Measurements from ENCODE around the gene IL3. TPM values are rescaled to one million over a fixed set of nuclear protein-coding genes. Genes with fewer than 3 reads are reported as not detected.

The IL3 gene
- total RNA-seq, 1 donor from 2014 or later, result not detected

- DNase-seq (ENCODE audit: low spot score) (no peak), ATAC-seq (no peak)
These were observed 35.6 kb upstream of the IL3 start for GRCh38 chr5:132024789-132025402.

DNA sequence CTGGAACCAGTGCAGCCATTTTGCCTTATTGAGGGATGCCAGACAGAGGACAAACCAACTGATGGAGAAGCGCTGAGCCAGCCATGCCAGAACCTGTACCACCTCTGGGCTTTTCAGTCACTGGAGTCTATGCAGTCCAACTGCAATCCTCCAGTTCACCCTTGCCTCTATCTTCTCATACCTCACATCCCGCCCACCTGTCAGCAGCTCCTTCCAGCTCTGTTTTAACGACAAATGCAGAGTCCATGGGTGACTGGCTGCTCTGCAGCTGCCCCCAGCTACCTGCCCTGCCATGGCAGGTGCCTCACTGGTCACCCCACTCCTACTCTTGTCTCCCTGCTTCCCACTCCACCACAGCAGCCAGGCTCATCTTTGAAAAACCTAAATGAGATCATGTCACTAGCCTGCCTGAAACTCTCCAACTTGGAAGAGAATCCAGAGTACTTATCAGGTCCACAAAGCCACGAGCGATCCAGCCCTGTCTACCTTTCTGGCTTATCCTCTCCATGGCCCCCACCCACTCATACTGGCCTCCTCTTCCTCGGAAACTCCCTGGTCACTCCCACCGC, 35.0 kb upstream of the IL3 start:
- DNase-seq (ENCODE audit: low spot score) (no peak), ATAC-seq (no peak)
- intact Hi-C loops (cut with DNase I), result no loop called here

More at GRCh38 chr5:132024789-132025402, 35.6 kb upstream of the IL3 start:
- intact Hi-C loops (cut with DNase I), result no loop called here

GRCh38 chr5:132026516-132027008, 33.9 kb upstream of the IL3 start:
- DNase-seq (ENCODE audit: low spot score) (no peak), ATAC-seq (no peak)
- intact Hi-C loops (cut with DNase I), result no loop called here

DNA sequence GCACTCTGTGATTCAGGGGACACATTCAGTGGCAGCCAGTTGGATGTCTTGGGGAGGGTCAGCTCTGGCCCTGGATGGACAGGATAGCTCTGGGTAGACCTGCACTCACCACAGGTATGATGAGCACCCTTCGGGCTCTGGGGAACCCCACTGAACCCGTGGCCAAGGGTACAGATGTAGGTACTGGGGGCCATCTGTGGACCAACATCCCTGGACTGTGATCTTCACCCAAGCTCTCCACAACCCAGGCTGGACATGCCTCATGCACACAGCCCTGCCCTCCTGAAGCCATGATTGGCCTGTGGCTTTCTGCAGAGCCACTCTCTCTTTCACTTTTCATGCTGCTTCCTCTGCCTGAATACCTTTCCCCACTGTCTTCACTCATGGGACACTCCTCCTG, 33.4 kb upstream of the IL3 start:
- ATAC-seq, result no peak
- intact Hi-C loops (cut with DNase I), result no loop called here
- DNase-seq (ENCODE audit: low spot score), result no peak

- DNase-seq (ENCODE audit: low spot score), result no peak
- ATAC-seq, result no peak
- intact Hi-C loops (cut with DNase I), result no loop called here
These were observed 30.7 kb upstream of the IL3 start for GRCh38 chr5:132029609-132030330.

- DNase-seq (ENCODE audit: low spot score), result no peak
- intact Hi-C loops (cut with DNase I), result no loop called here
- ATAC-seq, result no peak
These were observed 29.8 kb upstream of the IL3 start for GRCh38 chr5:132030610-132031009.

GRCh38 chr5:132032196-132032595, 28.3 kb upstream of the IL3 start:
- DNase-seq (ENCODE audit: low spot score) (no peak), ATAC-seq (no peak)
- intact Hi-C loops (cut with DNase I), result no loop called here

DNA sequence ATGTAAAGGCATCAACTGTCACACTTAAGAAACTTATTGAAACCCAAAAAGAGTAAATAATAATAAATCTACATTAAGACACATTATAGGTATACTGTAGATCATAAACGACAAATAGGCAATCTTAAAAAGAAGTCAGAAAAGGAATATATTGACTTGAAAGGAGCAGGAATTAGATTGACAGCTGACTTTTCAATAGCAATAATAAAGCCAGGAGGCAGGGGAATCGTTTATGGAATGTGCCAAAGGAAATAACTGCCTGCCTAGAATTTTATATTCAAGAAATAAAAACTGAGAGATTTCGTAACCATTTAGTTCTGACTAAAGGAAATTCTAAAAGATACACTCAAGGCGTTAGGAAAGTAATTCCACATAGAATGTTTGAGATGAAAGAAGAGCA, 27.3 kb upstream of the IL3 start:
- intact Hi-C loops (cut with DNase I), result no loop called here
- DNase-seq (ENCODE audit: low spot score) (no peak), ATAC-seq (no peak)

DNA sequence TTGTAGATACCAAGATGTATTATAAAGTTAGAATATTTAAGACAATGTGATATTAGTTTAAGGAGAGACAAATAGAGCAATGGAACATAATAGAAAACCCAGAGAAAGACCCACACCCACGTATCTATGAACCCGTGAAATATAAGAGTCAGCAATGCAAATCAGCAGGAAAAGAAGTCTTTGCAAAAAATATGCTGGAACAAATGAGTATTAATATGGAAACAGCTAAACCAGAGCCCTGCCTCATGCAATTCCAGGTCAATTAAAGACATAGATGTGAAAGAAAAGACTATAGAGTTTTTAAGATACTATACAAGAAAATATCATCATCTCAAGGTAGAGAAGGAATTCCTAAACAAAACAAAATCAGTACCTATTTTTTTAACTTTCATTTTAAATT, 23.1 kb upstream of the IL3 start:
- intact Hi-C loops (cut with DNase I), result no loop called here
- no peak for DNase-seq (ENCODE audit: low spot score)
- ATAC-seq, result no peak

DNA sequence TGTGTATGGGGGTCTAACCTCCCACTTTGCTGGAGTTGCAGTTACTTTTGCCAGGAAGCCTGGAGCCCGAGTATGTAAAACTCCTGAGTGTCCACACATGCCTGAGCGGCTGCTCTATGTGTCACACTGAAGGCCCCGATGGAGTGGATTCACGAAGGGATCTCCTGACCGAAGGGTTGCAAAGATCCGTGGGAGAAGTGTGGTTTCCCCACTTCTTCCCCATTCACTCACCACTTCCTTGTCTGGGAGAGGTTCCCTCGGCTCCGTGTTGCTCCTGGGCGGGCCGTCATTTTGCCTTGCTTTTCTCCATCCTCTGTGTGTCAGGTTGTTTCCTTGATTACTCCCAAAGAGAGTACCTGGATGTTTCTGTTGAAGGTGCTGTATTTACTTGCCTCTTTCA, 16.2 kb upstream of the IL3 start:
- ATAC-seq (no peak), DNase-seq (ENCODE audit: low spot score) (peak; percentile 50)
- intact Hi-C loops (cut with DNase I), result no loop called here

GRCh38 chr5:132046880-132047299, 13.6 kb upstream of the IL3 start:
- ATAC-seq (no peak), DNase-seq (ENCODE audit: low spot score) (no peak)
- intact Hi-C loops (cut with DNase I), result no loop called here

DNA sequence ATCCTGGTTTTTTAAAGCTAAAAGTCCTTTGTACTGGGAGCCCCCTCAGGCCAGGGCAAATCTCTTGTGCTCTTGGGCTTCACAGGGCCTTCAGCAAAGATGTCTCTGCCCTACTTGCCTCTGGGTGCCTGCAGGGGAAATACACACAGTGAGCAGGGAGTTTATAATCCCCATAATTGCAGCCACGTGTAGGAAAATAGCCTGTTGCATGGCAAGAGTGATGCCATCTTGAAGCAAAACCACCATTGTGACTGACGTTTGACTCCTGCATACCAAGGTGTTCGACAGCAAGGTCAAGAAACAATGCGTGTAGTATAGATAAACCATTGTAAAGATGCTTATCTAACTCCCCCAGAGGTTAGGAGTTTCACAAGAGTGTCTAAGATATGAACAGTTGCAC, 11.4 kb upstream of the IL3 start:
- intact Hi-C loops (cut with DNase I), result no loop called here
- no peak for DNase-seq (ENCODE audit: low spot score)
- ATAC-seq, result no peak

DNA sequence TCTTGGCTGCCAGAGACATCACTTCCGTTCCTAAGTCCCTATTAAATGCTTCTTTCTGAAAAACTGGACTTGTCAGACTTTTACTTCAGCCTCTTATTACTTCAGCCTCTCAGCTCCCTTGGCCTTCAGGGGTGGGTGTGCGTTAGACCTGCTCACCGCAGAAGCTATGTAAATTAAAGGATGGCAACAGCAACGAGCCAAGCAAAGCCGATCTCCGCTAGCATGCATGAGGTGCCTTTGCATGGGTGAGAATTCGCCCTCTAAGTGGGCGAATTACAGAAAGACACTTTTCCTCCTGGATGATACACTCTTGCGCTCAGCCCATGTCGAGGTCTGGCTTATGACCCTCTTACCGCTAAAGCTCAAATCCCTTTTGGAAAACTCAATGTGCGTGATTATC, 10.9 kb upstream of the IL3 start:
- no peak for ATAC-seq
- intact Hi-C loops (cut with DNase I), result no loop called here

DNA sequence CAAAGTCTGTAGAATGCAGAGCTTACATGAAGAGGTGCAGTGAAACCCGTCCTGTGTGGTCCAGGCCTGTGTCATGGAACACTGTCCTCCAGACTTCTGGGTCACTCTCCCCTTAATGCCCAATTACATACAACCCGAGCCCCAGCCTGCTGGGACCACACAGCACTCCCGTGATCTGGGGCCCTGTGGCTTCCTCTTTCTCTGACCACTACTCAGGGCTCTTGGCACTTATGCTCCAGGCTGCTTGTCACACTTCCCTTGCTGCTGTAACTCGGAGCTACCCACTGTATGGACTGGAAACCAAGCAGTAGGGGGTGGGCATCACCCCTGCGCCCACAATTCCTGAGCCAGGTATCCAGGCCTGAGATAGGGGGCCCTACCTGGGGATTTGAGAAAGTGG, 10.3 kb upstream of the IL3 start:
- intact Hi-C loops (cut with DNase I), result no loop called here
- DNase-seq (ENCODE audit: low spot score) (peak; percentile 60), ATAC-seq (peak; percentile 79)

More for the DNA sequence above, 10.9 kb upstream of the IL3 start:
- no peak for DNase-seq (ENCODE audit: low spot score)

DNA sequence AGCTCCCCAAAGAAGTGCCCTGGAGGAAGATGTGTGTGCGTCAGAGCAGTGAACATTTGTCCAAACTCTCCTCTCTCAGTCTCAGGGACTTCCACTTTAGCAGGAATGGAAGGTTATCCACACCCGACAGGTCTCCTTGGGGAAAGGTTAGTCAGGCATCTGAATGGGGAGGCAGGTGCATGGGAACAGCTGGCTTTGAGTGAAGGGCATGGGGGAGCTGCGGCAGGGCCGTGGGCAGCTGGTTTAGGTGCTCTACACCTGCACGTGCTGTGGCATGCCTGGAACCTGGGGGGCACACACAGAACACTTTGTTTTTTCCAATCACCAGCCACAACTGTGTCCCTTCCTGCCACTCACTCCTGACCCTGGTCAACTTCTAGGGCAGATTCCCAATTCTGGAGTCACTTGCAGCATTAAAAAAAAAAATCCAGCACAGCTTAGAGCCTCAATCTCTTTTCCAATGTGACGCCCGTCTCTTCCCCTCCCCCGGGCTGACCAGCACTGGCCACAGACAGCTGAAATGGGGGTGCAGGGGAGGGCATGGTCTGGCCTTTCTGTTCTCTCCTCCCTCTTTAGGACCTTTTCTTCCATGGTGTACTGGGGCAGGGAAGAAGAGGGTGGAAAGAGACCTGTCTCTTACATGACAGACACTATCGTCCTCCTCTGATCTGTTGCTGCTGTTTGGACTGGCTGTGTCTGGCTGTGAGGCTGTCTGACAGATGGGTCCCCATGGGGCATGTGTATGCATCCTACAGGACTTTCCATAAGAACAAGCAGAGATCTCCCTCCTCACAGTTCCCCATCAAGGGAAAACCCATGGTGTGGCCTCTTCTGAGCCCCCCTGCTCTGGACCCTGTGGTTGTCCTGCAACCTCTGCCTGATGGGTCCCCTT, 9.5 kb upstream of the IL3 start:
- DNase-seq (ENCODE audit: low spot score) (no peak), ATAC-seq (no peak)
- intact Hi-C loops (cut with DNase I), result no loop called here

DNA sequence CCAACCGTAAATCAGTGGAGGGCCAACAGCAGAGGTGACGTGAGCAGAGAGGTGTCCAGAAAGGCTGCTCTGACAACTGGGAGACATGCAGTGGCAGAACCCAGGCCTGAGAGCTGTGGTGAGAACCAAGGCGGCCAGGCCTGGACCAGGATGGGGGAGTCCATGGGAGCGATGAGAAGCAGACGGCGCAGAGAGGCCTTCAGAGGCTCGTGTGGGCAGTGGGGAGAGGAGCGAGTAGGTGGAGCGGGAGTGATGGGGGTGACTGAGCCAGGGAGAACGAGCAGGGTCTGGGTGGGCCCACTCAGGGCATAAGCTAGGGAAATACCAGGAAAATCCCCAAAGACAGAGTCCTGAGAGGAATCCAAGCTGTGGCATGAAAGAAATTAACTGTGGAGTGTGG, 7.9 kb upstream of the IL3 start:
- DNase-seq (ENCODE audit: low spot score) (peak; percentile 42), ATAC-seq (no peak)
- intact Hi-C loops (cut with DNase I), result no loop called here

DNA sequence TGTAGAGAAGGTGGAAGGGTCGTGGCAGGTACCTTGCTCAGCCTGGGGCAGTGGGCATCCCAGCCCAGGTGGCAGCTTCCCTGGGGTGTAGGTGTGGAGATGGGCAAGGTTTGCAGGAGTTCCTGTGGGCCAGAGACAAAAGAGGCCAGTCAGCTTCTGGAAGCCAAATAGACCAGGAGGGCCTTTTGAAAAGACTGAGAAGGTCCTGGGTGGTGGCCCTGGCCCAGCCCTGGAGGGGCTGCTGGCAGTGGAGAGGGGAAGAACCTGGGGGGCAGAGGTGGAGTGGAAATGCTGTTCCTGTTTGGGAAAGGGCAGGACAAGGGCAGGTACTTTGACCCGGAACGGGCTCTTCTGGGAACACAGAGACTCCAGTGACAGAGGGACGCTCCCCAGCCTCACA, 7.0 kb upstream of the IL3 start:
- intact Hi-C loops (cut with DNase I), result no loop called here
- DNase-seq (ENCODE audit: low spot score) (no peak), ATAC-seq (no peak)

GRCh38 chr5:132054031-132054696, 6.3 kb upstream of the IL3 start:
- intact Hi-C loops (cut with DNase I), result no loop called here
- DNase-seq (ENCODE audit: low spot score) (peak; percentile 38), ATAC-seq (no peak)
